Cardiac fibroblast (primary cell): Measurements from ENCODE around the gene PEX14.

ENCODE experiments used
- DNase-seq, 2 donors: peaks; one replicate each; pipeline versions ENCODE4 v3.0.0 to v3.0.0-alpha.2; 2010; ENCODE audit warnings: low read depth in 2 of 2
- H3K4me3 ChIP-seq, 2 donors: replicated peaks in 1 of 2; 1 replicate in 1 of 2; 2 replicates in 1 of 2; pipeline ENCODE4 v1.5.1; 2011; ENCODE audit warnings: low read depth in 2 of 2, low read length in 2 of 2, mild to moderate bottlenecking in 2 of 2, moderate library complexity in 1 of 2
- TF ChIP-seq, protein P1 (sequence below): IDR thresholded peaks from one replicate; pipeline ENCODE4 v1.5.1; 2011; ENCODE audit warnings: low read depth, mild to moderate bottlenecking, low read length, inconsistent platforms

PEX14 gene

GRCh38 chr1:10506677-10507047 is 31.9 kb downstream of the PEX14 start:
- H3K4me3 ChIP-seq, result no peak overlapping the region
- TF ChIP-seq, protein P1, sequence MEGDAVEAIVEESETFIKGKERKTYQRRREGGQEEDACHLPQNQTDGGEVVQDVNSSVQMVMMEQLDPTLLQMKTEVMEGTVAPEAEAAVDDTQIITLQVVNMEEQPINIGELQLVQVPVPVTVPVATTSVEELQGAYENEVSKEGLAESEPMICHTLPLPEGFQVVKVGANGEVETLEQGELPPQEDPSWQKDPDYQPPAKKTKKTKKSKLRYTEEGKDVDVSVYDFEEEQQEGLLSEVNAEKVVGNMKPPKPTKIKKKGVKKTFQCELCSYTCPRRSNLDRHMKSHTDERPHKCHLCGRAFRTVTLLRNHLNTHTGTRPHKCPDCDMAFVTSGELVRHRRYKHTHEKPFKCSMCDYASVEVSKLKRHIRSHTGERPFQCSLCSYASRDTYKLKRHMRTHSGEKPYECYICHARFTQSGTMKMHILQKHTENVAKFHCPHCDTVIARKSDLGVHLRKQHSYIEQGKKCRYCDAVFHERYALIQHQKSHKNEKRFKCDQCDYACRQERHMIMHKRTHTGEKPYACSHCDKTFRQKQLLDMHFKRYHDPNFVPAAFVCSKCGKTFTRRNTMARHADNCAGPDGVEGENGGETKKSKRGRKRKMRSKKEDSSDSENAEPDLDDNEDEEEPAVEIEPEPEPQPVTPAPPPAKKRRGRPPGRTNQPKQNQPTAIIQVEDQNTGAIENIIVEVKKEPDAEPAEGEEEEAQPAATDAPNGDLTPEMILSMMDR, result no peak
- DNase-seq, result no peak

DNA sequence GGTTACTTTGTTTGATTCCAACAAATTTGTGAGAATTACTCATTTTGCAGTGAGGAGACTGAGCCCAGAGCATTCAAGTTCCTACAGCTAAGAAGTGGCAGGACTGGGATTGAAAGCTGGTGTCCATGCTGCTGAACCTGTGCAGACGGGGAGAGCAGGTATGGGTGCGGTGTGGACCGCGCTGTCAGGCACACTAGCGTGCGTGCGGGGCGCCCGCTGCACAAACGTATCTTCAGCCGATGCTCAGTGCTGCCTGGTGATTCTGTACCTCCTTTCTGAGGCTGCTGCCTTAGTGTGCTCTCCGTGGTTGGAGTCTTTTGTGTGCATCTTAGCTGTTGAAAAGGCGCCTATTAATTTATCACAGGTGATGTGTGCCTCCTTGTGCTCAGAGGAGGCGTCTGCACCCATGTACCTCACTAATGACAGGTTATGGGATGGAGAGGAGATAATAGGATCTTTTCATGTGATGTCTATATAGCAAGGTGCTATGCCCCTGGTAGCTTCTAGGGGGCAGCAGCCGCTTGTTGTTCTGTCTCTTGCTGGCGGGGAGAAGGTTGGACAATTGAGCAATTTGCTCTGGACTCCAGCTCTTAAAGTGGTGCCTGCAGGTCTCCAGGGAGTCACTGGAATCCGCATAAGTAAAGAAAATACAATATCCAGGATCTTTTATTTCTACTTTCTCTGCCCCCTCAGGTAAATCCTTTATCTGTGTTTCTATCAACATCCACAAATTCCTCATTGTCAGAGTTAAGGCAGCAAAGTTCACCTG is 32.5 kb downstream of the PEX14 start:
- no peak overlapping the region for H3K4me3 ChIP-seq
- TF ChIP-seq, protein P1, result peak; percentile 94
- peak; percentile 93 for DNase-seq

GRCh38 chr1:10508511-10508951 is 33.8 kb downstream of the PEX14 start:
- H3K4me3 ChIP-seq, result no peak overlapping the region
- TF ChIP-seq, protein P1, result no peak
- DNase-seq, result no peak

DNA sequence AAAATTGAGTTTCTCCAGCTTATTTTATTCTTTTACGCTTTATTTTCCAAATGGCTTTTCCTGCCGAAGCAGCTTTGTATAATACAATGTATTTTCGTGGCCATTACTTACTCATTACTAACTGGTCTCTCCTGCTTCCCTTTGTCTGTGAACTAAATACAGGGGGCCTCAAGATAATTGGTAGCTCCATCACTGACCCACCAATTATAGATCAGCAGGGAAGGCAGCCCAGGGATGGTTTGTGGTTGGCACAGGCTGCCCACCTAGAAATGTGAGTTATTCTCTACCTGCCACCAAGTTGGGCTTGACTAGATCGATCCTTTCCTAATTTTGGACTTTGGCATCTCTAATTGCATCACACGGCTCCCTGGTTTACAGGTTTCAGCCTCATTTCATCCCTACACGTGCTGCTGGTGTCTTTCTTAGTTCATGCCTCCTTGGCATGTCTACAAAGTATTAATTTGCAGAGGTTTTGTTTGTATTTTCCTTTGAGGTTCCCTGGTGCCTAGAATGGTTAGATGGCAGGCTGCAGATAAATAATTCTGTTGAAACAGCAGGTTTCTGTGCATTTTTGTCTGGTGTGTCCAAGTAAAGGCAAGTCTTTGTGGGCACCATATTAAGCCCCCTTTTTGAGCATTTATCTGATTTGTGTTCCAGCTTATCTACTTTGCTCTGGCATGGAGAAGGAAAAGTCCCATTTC is 35.2 kb downstream of the PEX14 start:
- H3K4me3 ChIP-seq, result no peak overlapping the region
- no peak for DNase-seq
- TF ChIP-seq, protein P1, result no peak

DNA sequence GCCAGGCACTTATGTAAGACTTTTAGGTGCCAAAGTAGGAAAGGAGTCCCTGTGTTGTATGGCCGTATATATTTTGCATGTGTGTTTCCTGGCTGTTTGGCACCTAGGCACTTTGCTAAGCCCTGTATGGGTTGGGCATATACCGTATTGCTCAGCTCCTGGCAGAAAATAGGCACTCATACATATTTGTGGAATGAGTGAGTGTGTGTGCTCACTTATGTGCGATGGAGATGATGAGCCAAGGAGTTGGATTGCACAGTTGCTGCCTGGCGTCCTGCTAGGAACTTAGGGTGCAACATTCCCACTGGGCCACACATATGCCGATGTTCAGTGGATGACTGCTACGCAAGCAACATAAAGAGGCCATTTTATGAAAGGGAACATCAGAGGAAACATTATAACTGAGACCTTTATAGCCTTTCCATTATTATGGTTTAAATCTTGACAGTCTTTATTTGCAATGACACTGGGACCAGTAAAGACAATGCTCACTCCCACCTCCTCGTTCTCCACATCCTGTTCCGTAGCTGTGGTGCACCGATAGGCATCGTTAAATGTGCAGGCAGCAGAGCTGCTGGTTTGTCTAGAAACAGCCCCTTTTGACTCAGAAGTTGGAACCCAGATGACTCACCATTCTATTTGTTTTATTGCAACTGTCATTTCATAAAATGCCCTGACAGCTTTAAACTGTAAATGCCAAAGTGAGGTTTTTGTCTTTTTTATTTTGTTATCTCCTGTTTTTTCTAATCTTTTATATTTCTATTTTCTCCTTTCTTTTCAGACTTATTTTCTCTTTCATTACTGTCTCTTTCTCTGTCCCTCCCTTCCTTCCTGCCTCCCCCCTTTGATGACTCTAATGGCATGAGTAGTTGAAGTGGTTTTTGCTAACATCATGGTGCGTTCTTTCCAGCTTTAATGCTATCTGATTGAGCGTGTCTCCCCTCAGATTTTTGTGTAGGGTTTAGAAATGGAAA is 36.1 kb downstream of the PEX14 start:
- TF ChIP-seq, protein P1, result no peak
- peak; percentile 76 to 90 for DNase-seq
- peak overlapping the region in 1 of 2 donors; percentile 18 for H3K4me3 ChIP-seq

DNA sequence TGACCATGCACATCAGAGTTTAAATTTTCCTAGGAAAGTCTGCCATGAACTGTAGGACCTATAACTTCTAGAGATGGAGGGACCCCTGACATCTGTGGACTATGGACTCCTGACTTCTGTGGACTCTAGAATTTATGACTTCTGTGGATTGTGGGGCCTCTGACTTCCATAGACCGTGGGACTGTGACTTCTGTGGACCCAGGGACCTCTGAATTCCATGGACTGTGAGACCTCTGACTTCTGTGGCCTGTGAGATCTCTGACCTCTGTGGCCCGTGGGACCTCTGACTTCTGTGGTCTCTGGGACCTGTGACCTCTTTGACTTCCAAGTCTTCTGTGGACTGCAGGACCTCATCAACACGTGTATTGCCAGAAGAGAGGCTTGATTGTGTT is 36.7 kb downstream of the PEX14 start:
- no peak overlapping the region for H3K4me3 ChIP-seq
- TF ChIP-seq, protein P1, result no peak
- DNase-seq, result no peak
